OCI-LY1 (cell line): Measurements from ENCODE around the gene ATP11A.

Experiments used
- H2AFZ ChIP-seq: fragments of 200-600 bp; sonication (generic), shearing (Covaris generic); 2 replicates; pipeline ENCODE4 v1.6.0; 2014; ENCODE audit warnings: antibody characterized with exemption, mild to moderate bottlenecking, low read length
- H3F3A ChIP-seq: fragments of 200-600 bp; sonication (generic), shearing (Covaris generic); 2 replicates; pipeline ENCODE4 v1.6.0; 2014; ENCODE audit warnings: mild to moderate bottlenecking, antibody characterized with exemption, low read length, moderate library complexity; ENCODE audit not compliant: insufficient read depth
- H3K27ac ChIP-seq: fragments of 200-600 bp; sonication (generic); 2 replicates; pipeline ENCODE4 v1.5.1; 2014; ENCODE audit warnings: low read length, mixed run types, mild to moderate bottlenecking, low read depth; ENCODE audit not compliant: poor library complexity, severe bottlenecking
- H3K27me3 ChIP-seq: fragments of 200-600 bp; sonication (generic); 2 replicates; pipeline ENCODE4 v1.6.0; 2014; ENCODE audit warnings: antibody characterized with exemption, mild to moderate bottlenecking, low read length, moderate library complexity; ENCODE audit not compliant: insufficient read depth
- H3K36me3 ChIP-seq: fragments of 200-600 bp; sonication (generic); 2 replicates; pipeline ENCODE4 v1.6.1; 2014; ENCODE audit warnings: mild to moderate bottlenecking, antibody characterized with exemption, low read length, moderate library complexity, mixed read lengths; ENCODE audit not compliant: insufficient read depth
- H3K4me1 ChIP-seq: fragments of 200-600 bp; sonication (generic); 2 replicates; pipeline ENCODE4 v1.5.1; 2014; ENCODE audit warnings: mild to moderate bottlenecking, low read length, moderate library complexity; ENCODE audit not compliant: insufficient read depth, severe bottlenecking
- H3K4me2 ChIP-seq: fragments of 200-600 bp; sonication (generic), shearing (Covaris generic); 2 replicates; pipeline ENCODE4 v1.6.1; 2014; ENCODE audit warnings: low read length
- H3K4me3 ChIP-seq: fragments of 200-600 bp; sonication (generic); 2 replicates; pipeline ENCODE4 v1.5.1; 2014; ENCODE audit warnings: low read length, low read depth, mild to moderate bottlenecking, mixed read lengths; ENCODE audit not compliant: poor library complexity, severe bottlenecking
- H3K79me2 ChIP-seq: fragments of 200-600 bp; shearing (Covaris generic); 2 replicates; pipeline ENCODE4 v1.6.1; 2016; ENCODE audit warnings: mixed run types, low read length, mixed read lengths; ENCODE audit not compliant: insufficient read depth
- H3K9ac ChIP-seq: fragments of 200-600 bp; sonication (generic), shearing (Covaris generic); 2 replicates; pipeline ENCODE4 v1.6.1; 2014; ENCODE audit warnings: mild to moderate bottlenecking, low read length, mixed read lengths
- H3K9me2 ChIP-seq: fragments of 200-600 bp; sonication (generic), shearing (Covaris generic); 2 replicates; pipeline ENCODE4 v1.6.1; 2014; ENCODE audit warnings: low read depth, mild to moderate bottlenecking, low read length, mixed read lengths
- H3K9me3 ChIP-seq: fragments of 200-600 bp; shearing (Covaris generic); 2 replicates; pipeline ENCODE4 v1.6.1; 2014; ENCODE audit warnings: low read length, mixed read lengths
- H4K20me1 ChIP-seq: fragments of 200-600 bp; sonication (generic), shearing (Covaris generic); 2 replicates; pipeline ENCODE4 v1.6.0; 2016; ENCODE audit warnings: mild to moderate bottlenecking, low read length; ENCODE audit not compliant: insufficient read depth
- CTCF ChIP-seq: fragments of 200-600 bp; sonication (generic), shearing (Covaris generic); IDR thresholded peaks from 2 replicates; pipeline ENCODE4 v1.5.1; 2017; ENCODE audit warnings: mild to moderate bottlenecking, antibody characterized with exemption, low read length, moderate library complexity, mixed read lengths
- EZH2 ChIP-seq: fragments of 200-600 bp; sonication (generic), shearing (Covaris generic); IDR thresholded peaks from 2 replicates; pipeline ENCODE4 v1.8.0; 2017; ENCODE audit warnings: borderline replicate concordance, mixed run types, mild to moderate bottlenecking, antibody characterized with exemption, low read length, moderate library complexity, mixed read lengths

The ATP11A gene

GRCh38 chr13:112775791-112776279 lies 86.0 kb downstream of the ATP11A start:
- no peaks in the 10 kb centered on the region for H3K79me2 ChIP-seq
- H3K4me3 ChIP-seq, result no peak overlapping the region
- no peaks in the 10 kb centered on the region for H3F3A ChIP-seq
- no peak overlapping the region for H2AFZ ChIP-seq
- no peak overlapping the region for H3K9ac ChIP-seq
- H3K4me1 ChIP-seq, result no peaks in the 10 kb centered on the region
- H3K9me2 ChIP-seq, result no peaks in the 10 kb centered on the region
- H3K36me3 ChIP-seq, result no peaks in the 10 kb centered on the region
- TF ChIP-seq EZH2, result no peak
- H3K27ac ChIP-seq, result no peak overlapping the region
- H4K20me1 ChIP-seq, result 0 out of 2 replicates have a peak, but pooled peaks cover 3% of the 10 kb centered on the region
- no peak overlapping the region for H3K4me2 ChIP-seq
- no peaks in the 10 kb centered on the region for H3K9me3 ChIP-seq
- H3K27me3 ChIP-seq, result no peaks in the 10 kb centered on the region

DNA sequence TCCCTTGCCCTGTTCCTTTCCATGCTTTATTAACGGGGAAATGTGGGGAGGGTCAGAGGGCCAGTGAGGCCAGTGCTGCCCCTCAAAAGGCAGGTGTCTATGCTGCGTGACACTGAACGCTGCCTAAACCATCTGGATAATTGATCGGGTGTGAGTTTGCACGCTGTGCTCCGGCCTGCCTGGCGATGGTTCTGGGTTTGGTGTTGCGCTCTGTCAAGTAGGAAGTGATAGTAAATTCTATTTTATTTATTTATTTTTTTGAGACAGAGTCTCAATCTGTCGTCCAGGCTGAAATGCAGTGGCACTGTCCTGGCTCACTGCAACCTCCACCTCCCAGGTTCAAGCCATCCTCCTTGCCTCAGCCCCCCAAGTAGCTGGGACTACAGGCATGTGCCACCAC lies 86.5 kb downstream of the ATP11A start:
- no peak overlapping the region for H3K27ac ChIP-seq
- H3K9ac ChIP-seq, result no peak overlapping the region
- H3K27me3 ChIP-seq, result no peaks in the 10 kb centered on the region
- H2AFZ ChIP-seq, result no peak overlapping the region
- no peaks in the 10 kb centered on the region for H3K9me3 ChIP-seq
- no peak overlapping the region for H3K4me2 ChIP-seq
- no peaks in the 10 kb centered on the region for H3K9me2 ChIP-seq
- no peak overlapping the region for H3K4me3 ChIP-seq
- H3K79me2 ChIP-seq, result no peaks in the 10 kb centered on the region
- H3K36me3 ChIP-seq, result no peaks in the 10 kb centered on the region
- no peaks in the 10 kb centered on the region for H3F3A ChIP-seq
- H4K20me1 ChIP-seq, result 0 out of 2 replicates have a peak, but pooled peaks cover 3% of the 10 kb centered on the region
- TF ChIP-seq EZH2 (no peak), CTCF (no peak)
- H3K4me1 ChIP-seq, result no peaks in the 10 kb centered on the region

GRCh38 chr13:112776971-112777370 lies 87.1 kb downstream of the ATP11A start:
- no peaks in the 10 kb centered on the region for H3K9me3 ChIP-seq

More at GRCh38 chr13:112776971-112777370, 87.1 kb downstream of the ATP11A start:
- no peak overlapping the region for H3K4me3 ChIP-seq
- H3K27me3 ChIP-seq, result no peaks in the 10 kb centered on the region
- H3K36me3 ChIP-seq, result no peaks in the 10 kb centered on the region
- no peak overlapping the region for H3K27ac ChIP-seq
- H3K9me2 ChIP-seq, result no peaks in the 10 kb centered on the region
- H3K4me1 ChIP-seq, result no peaks in the 10 kb centered on the region
- H3K9ac ChIP-seq, result no peak overlapping the region
- H3F3A ChIP-seq, result no peaks in the 10 kb centered on the region
- TF ChIP-seq CTCF (no peak), EZH2 (no peak)
- no peaks in the 10 kb centered on the region for H3K79me2 ChIP-seq
- no peak overlapping the region for H2AFZ ChIP-seq
- H4K20me1 ChIP-seq, result 0 out of 2 replicates have a peak, but pooled peaks cover 3% of the 10 kb centered on the region
- no peak overlapping the region for H3K4me2 ChIP-seq
